ENCODE data around the gene MRRF.
"Not testable (repeated sequence)": the region's sequence is repeated elsewhere in the genome, so short reads cannot be mapped to it uniquely, and the experiment has no call there.

MRRF gene

DNA sequence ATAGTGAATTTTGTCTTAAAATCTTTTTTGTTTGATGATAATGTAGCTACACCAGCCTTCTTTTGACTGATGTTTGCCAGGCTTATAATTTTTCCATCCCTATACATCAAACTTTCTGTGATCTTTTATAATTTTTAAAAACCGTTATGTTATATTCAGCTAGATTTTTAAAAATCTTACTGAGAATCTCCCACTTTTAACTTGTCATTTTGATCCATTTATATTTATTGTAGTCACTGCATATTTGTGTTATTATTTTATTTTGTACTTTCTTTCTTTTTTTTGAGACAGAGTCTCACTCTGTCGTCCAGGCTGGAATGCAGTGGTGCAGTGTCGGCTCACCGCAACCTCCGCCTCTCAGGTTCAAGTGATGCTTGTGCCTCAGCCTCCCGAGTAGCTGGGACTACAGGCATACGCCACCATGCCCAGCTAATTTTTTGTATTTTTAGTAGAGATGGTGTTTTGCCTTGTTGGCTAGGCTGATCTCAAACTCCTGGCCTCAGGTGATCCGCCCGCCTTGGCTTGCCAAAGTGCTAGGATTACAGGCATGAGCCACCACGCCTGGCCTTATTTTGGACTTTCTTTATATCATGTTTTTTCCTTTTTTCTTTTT lies 12.7 kb downstream of the MRRF start:
- DNase-seq = no peak

GRCh38 chr9:122281368-122281767 lies 16.7 kb downstream of the MRRF start:
- DNase-seq = no peak

DNA sequence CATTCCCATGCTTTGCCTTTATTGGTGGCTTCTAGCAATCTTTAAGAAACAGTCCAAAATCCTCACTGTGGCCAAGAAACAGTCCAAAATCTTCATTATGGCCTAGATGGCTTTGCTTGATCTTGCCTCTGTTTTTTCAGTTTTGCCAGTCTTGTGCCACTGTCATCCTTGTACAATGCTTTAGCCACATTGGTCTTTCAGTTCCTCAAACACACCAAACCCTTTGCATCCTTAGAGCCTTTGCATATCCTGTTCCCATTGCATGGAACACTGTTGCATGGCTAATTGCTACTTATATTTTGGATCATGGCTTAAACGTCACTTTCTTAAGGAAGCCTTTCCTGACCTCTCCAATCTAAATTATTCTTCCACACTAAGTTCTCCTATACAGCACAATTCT lies 22.1 kb downstream of the MRRF start:
- no peak for DNase-seq

- DNase-seq = no peak
These were observed 22.6 kb downstream of the MRRF start for GRCh38 chr9:122287214-122287720.

DNA sequence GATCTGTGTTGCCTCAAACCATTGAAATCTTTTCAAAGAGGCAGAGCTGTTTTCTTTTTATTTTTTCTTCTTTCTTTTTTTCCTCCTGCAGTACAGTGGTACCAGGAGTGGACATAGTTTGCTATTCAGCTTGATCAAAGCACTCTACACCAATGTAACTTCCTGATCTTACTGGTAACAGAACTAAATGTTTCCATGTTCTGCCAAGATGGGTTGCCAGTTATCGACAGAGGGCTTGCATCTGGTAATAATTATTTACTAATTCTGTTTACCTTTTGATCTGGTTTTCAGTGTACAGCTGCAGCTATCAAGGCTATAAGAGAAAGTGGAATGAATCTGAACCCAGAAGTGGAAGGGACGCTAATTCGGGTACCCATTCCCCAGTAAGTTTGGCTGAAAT lies 26.8 kb downstream of the MRRF start:
- DNase-seq = no peak

DNA sequence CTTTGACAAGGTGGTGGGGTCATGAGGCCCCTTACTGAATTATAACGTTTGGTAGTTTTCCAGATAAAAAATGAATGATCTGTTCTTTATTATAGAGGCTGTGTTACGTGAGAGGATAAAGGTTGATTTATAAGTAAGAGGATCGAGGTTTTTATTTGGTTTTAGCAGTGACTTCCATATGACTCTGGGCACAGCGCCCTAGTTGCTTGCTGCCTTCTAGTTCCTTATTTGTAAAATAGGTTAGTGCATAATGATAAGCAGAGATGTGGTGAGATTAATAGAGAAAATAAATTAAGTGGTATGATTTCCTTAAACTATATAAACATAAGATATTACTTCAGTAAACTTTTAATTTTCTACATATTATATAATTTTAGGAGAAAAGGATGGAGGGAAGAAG lies 29.8 kb downstream of the MRRF start:
- no peak for DNase-seq

DNA sequence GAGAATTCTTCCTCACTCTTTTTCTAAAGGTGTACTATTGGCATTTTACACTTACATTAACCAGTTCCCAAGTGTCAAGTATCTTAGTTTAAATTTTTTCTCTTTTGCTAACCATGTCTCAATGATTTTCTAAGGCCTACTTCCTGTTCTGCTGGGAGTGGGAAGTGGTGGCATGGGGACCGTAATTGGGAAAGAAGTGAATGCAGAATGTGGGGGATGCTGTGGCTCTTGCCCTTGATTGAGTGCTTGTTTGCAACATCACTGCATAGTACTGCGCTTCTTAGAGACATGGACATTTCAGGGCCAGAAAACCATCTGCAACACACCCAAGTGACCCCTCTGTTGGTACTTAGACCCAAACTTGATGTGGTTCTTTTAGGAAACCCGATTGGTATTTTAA lies 32.8 kb downstream of the MRRF start:
- no peak for DNase-seq

- no peak for DNase-seq
These were observed 37.8 kb downstream of the MRRF start for GRCh38 chr9:122302237-122303093.

- no peak for DNase-seq
These were observed 42.4 kb downstream of the MRRF start for GRCh38 chr9:122307061-122307460.

- no peak for DNase-seq
These were observed 43.2 kb downstream of the MRRF start for GRCh38 chr9:122307925-122308324.

- no peak for DNase-seq
These were observed 45.2 kb downstream of the MRRF start for GRCh38 chr9:122309861-122310260.

DNA sequence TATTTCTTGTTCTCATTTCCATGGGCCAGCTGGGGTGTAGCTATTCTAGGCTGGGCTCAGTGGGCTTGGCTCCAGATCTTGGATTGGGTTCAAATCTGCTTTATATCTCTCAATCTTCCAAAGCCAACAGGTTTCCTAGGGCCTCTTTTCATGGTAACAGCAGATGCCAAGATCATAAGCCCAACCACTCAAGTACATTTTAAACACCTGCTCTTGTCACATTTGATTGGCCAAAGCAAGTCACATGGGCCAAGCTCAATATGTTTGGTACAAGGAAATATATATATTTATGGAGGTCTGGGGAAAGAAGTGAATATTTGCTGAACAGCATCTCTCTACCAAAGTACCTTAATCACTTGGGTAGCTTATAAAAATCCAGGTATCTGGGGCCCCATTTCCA lies 49.5 kb downstream of the MRRF start:
- DNase-seq = no peak

DNA sequence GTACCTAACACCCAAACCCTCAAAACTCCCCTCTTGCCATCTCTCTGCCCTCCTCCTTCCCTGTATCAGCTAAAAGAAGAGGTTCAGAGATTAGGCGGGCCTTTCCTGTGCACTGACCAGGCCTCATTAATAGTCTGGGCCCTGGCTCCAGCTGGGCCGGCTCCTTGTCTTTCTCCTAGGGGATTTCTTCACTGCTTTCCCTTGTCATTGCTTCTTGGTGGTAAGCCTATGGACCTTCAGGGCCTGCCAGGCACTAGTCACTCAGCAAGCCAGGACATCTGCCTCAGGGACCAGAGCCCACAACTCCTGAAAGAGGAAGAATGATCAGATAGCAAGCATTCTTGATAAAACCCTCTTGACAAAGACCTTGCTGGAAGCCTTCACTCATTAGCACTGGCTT lies 50.9 kb downstream of the MRRF start:
- no peak for DNase-seq

DNA sequence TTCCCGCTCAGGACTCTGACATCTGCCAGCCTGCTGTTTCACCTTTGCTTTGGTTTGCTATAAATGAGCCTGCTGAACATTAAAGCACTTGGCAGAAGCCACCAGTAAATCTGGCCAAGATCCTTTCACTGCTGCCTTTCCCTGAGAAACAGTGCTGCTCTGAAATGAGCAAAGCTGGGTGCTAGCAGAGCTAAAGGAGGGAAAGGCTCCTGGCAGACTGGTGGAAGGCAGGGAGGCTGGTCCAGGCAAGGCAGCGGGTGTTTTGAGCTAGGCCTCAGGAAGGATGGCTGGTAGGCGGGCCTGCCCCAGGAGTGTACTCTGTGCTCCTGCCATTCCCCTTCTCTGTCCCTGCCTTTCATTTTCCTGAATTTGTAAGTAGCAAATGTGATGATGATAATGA lies 53.6 kb downstream of the MRRF start:
- no peak for DNase-seq

DNA sequence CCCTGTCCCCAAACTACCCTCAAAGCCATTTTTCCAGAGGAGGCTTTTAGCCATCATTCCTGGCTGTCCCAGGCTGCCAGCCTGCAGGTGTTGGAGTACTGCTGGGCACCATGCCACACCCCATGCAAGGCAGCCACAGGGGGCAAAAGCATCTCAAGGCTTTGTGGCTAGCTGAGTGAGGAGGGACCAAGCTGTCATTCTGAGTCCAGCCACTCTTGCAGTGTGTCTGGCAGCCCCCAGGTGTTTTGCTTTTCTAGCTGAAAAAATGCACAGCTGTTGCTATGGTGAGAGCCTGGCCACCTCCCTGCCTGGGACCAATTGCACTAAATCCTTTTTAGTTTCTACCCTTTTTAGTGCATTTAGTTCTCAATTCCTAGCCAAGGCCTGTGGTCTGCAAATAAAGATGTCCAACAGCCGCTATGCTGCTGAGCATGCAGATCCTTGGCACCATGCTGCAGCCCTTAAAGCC lies 55.8 kb downstream of the MRRF start:
- DNase-seq = no peak

GRCh38 chr9:122322553-122322952 lies 57.9 kb downstream of the MRRF start:
- no peak for DNase-seq

GRCh38 chr9:122324665-122325064 lies 60.0 kb downstream of the MRRF start:
- not testable (repeated sequence) for DNase-seq

GRCh38 chr9:122325124-122325523 lies 60.4 kb downstream of the MRRF start:
- DNase-seq = no peak

DNA sequence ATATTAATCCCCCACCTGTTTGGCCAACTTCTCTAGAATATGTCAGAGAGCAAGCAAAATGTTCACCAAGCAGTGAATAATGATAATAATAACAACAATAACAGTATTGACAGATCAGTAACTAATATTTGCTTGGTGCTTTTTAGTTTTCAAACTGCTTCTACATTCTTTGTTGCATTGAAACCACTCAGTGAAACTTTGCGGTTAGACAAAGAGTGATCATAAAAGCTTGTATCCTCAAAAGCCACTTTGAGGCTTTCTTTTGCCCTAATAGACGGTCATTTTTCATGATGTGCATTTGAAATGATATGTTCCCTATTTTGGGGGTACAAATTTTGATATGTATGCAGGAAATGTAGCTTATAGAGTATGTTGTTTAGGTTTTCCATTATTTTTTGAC lies 62.5 kb downstream of the MRRF start:
- no peak for DNase-seq

DNA sequence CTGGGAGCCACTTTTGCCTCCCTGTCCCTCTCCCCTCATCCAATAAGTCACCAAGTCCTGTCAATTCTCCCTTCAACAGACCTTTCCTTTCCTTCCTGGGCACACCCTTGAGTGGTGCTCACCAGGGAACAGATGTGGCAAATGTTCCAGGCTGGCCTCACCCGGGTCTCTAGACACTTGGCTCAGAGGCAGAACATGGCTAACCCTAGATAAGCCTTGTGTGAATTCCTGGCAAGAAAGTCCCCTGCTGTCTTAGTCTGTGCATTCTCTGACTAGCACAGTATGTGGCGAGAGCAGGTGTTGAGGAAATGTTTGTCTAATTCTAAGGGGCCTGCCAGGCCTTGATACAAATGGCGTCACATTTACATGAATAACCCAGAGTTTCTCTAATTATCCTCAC lies 64.9 kb downstream of the MRRF start:
- DNase-seq = no peak

DNA sequence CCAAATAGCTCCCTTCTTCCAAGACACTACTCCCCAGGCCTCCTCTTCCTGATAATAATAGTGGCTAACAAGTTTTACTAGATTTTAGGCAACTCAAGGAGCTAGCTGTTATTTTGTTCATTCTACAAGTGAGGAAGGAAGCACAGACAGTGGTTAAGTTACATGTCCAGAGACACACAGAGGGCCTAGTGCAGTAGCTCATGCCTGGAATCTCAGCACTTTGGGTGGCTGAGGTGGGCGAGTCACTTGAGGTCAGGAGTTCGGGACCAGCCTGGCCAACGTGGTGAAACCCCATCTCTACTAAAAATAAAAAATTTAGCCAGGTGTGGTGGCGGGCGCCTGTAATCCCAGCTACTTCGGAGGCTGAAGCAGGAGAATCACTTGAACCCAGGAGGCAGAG lies 65.8 kb downstream of the MRRF start:
- not testable (repeated sequence) for DNase-seq

- DNase-seq = no peak
These were observed 66.8 kb downstream of the MRRF start for GRCh38 chr9:122331523-122331927.

DNA sequence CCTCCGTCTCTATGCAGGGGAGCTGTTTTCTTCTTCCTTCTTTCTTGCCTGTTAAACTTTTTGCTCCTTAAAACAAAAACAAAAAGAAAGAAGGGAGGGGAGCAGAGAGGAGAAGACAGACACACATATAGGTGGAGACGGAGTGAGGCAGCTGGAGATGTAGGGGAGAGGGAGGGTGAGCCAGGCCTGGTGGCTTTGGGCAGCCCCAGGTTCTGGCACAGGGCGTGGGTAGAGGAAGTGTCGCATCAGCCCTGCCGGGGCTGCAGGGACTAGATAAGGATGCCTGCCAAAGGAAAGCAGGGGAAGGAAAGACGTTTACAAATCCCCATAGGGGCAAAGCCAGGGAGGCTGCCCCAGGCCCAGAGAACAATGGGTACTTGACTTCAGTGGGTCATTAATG lies 67.4 kb downstream of the MRRF start:
- DNase-seq = no peak

DNA sequence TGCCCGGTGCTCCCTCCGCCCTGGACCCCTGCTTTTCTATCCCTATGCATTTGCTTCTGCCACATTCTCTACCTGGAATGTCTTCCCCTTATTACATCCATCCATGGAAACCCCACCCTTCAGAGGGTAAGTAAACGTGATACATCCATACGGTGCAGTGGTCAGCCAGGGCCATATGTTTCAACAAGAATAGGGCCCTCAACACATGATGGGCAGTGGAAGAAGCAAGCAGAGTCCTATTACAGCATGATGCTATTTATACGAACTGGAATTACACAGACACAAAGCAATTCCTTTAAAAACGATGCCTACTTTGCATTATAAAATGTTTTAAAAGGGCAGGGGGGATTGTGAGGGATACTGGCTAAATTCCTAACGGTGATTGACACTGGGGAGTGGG lies 68.0 kb downstream of the MRRF start:
- DNase-seq = no peak

Measured in activated T-cell treated with anti-CD3 and anti-CD28 coated beads, Interleukin-2, amount 50 U/mL, for 1 hour (primary cell).